OCI-LY3 (cell line): ENCODE data around the gene KATNB1.

Experiments used
- H2AFZ ChIP-seq: fragments of 200-600, 300-600 bp; shearing (Covaris generic); 2 replicates; pipeline ENCODE4 v1.6.0; 2014; ENCODE audit warnings: antibody characterized with exemption, low read depth, low read length
- H3K27ac ChIP-seq: fragments of 200-600, 300-600 bp; sonication (generic); 2 replicates; pipeline ENCODE4 v1.5.1; 2014; ENCODE audit warnings: mild to moderate bottlenecking, low read length, moderate library complexity, mixed read lengths
- H3K27me3 ChIP-seq: fragments of 200-600, 300-600 bp; sonication (generic); 2 replicates; pipeline ENCODE4 v1.6.1; 2014; ENCODE audit warnings: low read depth, low read length, mixed read lengths
- H3K36me3 ChIP-seq: fragments of 200-600, 300-600 bp; sonication (generic); replicated peaks from 2 replicates; pipeline ENCODE3; 2014; ENCODE audit warnings: low read depth, low read length, mixed read lengths
- H3K4me1 ChIP-seq: fragments of 300-600, 200-600 bp; sonication (generic); 2 replicates; pipeline ENCODE4 v1.6.1; 2014; ENCODE audit warnings: low read length, mixed read lengths
- H3K4me2 ChIP-seq: fragments of 200-600, 300-600 bp; sonication (generic); 2 replicates; pipeline ENCODE4 v1.6.1; 2014; ENCODE audit warnings: low read length, mixed read lengths
- H3K4me3 ChIP-seq: fragments of 300-600, 200-600 bp; sonication (generic); 2 replicates; pipeline ENCODE4 v1.5.1; 2014; ENCODE audit warnings: antibody characterized with exemption, mild to moderate bottlenecking, low read length, moderate library complexity
- H3K79me2 ChIP-seq: fragments of 300-600, 200-600 bp; shearing (Covaris generic); 2 replicates; pipeline ENCODE4 v1.6.1; 2014; ENCODE audit warnings: mild to moderate bottlenecking, low read length, mixed read lengths
- H3K9ac ChIP-seq: fragments of 300-600, 200-600 bp; shearing (Covaris generic); 2 replicates; pipeline ENCODE4 v1.6.0; 2014; ENCODE audit warnings: mild to moderate bottlenecking, low read length, moderate library complexity
- H3K9me3 ChIP-seq: fragments of 200-600, 300-600 bp; shearing (Covaris generic); 2 replicates; pipeline ENCODE4 v1.6.1; 2014; ENCODE audit warnings: low read length, mixed read lengths; ENCODE audit not compliant: insufficient read depth
- H4K20me1 ChIP-seq: fragments of 200-600, 300-600 bp; sonication (generic); 2 replicates; pipeline ENCODE4 v1.6.1; 2016; ENCODE audit warnings: low read length, mixed read lengths; ENCODE audit not compliant: insufficient read depth
- CTCF ChIP-seq: fragments of 200-600, 300-600 bp; sonication (generic); IDR thresholded peaks from 2 replicates; pipeline ENCODE4 v1.5.1; 2014; ENCODE audit warnings: antibody characterized with exemption, low read length, low read depth
- EZH2phosphoT487 ChIP-seq: fragments of 200-600 bp; shearing (Covaris generic); IDR thresholded peaks from 2 replicates; pipeline ENCODE4 v1.6.1; 2018; ENCODE audit warnings: antibody characterized with exemption, mixed run types, low read depth

KATNB1 gene

GRCh38 chr16:57706717-57707116 lies 28.9 kb upstream of the KATNB1 start:
- H2AFZ ChIP-seq, result no peak overlapping the region
- H3K4me2 ChIP-seq, result no peak overlapping the region
- no peaks in the 10 kb centered on the region for H3K36me3 ChIP-seq
- no peak overlapping the region for H3K9ac ChIP-seq
- no peaks in the 10 kb centered on the region for H3K4me1 ChIP-seq
- TF ChIP-seq EZH2phosphoT487 (no peak), CTCF (no peak)
- H3K79me2 ChIP-seq, result no peaks in the 10 kb centered on the region
- H3K9me3 ChIP-seq, result no peaks in the 10 kb centered on the region
- no peaks in the 10 kb centered on the region for H4K20me1 ChIP-seq
- peaks cover 42% of the 10 kb centered on the region for H3K27me3 ChIP-seq
- H3K4me3 ChIP-seq, result no peak overlapping the region
- no peak overlapping the region for H3K27ac ChIP-seq

- no peak overlapping the region for H3K27ac ChIP-seq
Measured at GRCh38 chr16:57707331-57707730, 28.2 kb upstream of the KATNB1 start.

GRCh38 chr16:57708168-57708567 lies 27.4 kb upstream of the KATNB1 start:
- Histone ChIP-seq H3K79me2 (no peaks in the 10 kb centered on the region), H3K36me3 (no peaks in the 10 kb centered on the region), H3K27me3 (peaks cover 56% of the 10 kb centered on the region), H2AFZ (no peak overlapping the region), H3K9me3 (no peaks in the 10 kb centered on the region), H4K20me1 (no peaks in the 10 kb centered on the region), H3K9ac (no peak overlapping the region), H3K4me2 (no peak overlapping the region), H3K4me3 (no peak overlapping the region), H3K27ac (no peak overlapping the region), H3K4me1 (no peaks in the 10 kb centered on the region)
- no peak for TF ChIP-seq CTCF
- no peak for TF ChIP-seq EZH2phosphoT487

More at GRCh38 chr16:57707331-57707730, 28.2 kb upstream of the KATNB1 start:
- no peaks in the 10 kb centered on the region for H3K4me1 ChIP-seq
- H3K27me3 ChIP-seq, result peaks cover 48% of the 10 kb centered on the region
- H3K4me2 ChIP-seq, result no peak overlapping the region
- H3K9me3 ChIP-seq, result no peaks in the 10 kb centered on the region
- H4K20me1 ChIP-seq, result no peaks in the 10 kb centered on the region
- H3K4me3 ChIP-seq, result no peak overlapping the region
- no peaks in the 10 kb centered on the region for H3K79me2 ChIP-seq
- TF ChIP-seq EZH2phosphoT487 (no peak), CTCF (no peak)
- no peak overlapping the region for H2AFZ ChIP-seq
- H3K9ac ChIP-seq, result no peak overlapping the region
- no peaks in the 10 kb centered on the region for H3K36me3 ChIP-seq

DNA sequence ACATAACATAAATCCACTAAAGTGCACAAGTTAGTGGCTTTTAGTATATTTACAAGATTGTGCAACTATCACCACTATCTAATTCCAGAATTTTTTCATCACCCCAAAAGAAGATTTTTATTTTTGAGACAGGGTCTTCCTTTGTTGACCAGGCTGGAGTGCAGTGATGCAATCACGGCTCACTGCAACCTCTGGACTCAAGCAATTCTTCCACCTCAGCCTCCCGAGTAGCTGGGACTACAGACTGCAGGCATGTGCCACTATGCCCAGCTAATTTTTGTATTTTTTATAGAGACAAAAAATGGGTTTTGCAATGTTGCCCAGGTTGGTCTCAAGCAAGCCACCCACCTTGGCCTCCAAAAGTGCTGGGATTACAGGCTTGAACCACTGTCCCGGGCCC lies 25.9 kb upstream of the KATNB1 start:
- Histone ChIP-seq H3K9me3 (no peaks in the 10 kb centered on the region), H3K9ac (no peak overlapping the region), H3K79me2 (no peaks in the 10 kb centered on the region), H3K27me3 (peaks cover 69% of the 10 kb centered on the region), H4K20me1 (no peaks in the 10 kb centered on the region), H2AFZ (no peak overlapping the region), H3K4me1 (no peaks in the 10 kb centered on the region), H3K4me3 (no peak overlapping the region), H3K27ac (no peak overlapping the region), H3K4me2 (no peak overlapping the region), H3K36me3 (no peaks in the 10 kb centered on the region)
- TF ChIP-seq CTCF, result no peak
- TF ChIP-seq EZH2phosphoT487, result no peak
